Measurements from ENCODE around the gene OSBPL6. TPM values are rescaled to one million over a fixed set of nuclear protein-coding genes. Genes with fewer than 3 reads are reported as not detected.

Gene OSBPL6
- total RNA-seq, 1 experiment from 2014 or later: 4.6 TPM

- H2BK15ac ChIP-seq (ENCODE audit: low read depth, low read length): no peak overlapping the region
- no peak overlapping the region for H4K5ac ChIP-seq (ENCODE audit: insufficient read length, low read depth, low read length)
- H3K4me1 ChIP-seq (ENCODE audit: insufficient read depth, low read length): no peaks in the 10 kb centered on the region
- no peaks in the 10 kb centered on the region for H3K79me1 ChIP-seq (ENCODE audit: insufficient read depth, low read depth, low read length, poor library complexity, severe bottlenecking)
- no peak overlapping the region for H3K4me3 Mint-ChIP-seq
- no peak overlapping the region for H3K14ac ChIP-seq (ENCODE audit: insufficient read depth, low read length)
- H3K9me3 Mint-ChIP-seq: no peaks in the 10 kb centered on the region
- no peak overlapping the region for H4K8ac ChIP-seq (replicated peaks; ENCODE audit: insufficient read length, low read depth, low read length)
- H2AFZ ChIP-seq (ENCODE audit: low read length): no peak overlapping the region
- no peak overlapping the region for H2BK12ac ChIP-seq (ENCODE audit: insufficient read length, low read depth, low read length)
- no peaks in the 10 kb centered on the region for H3K36me3 Mint-ChIP-seq (ENCODE audit: insufficient read depth in 1 of 3, low read depth in 3 of 3)
- no peak overlapping the region for H2BK5ac ChIP-seq (ENCODE audit: insufficient read length, low read length)
- no peak overlapping the region for H3K9ac ChIP-seq (ENCODE audit: extremely low read depth, insufficient read length, low read length)
- TF ChIP-seq CTCF (conservative IDR thresholded peaks at IDR 0.05): no peak
- H3K27ac ChIP-seq (ENCODE audit: insufficient read length, low read depth, low read length): no peak overlapping the region
- no peak overlapping the region for H3K56ac ChIP-seq (ENCODE audit: insufficient read length, low read depth, low read length)
- H3K4me1 Mint-ChIP-seq: peaks cover 7 to 10% of the 10 kb centered on the region in 2 experiments
- no peak overlapping the region for H2AK5ac ChIP-seq (ENCODE audit: insufficient read length, low read length)
- no peak overlapping the region for H4K91ac ChIP-seq (ENCODE audit: insufficient read length, low read depth, low read length)
- H3K4ac ChIP-seq (ENCODE audit: low read depth, low read length): no peak overlapping the region
- no peak overlapping the region for H3T11ph ChIP-seq (ENCODE audit: low read length)
- no peaks in the 10 kb centered on the region for H3K9me3 ChIP-seq (ENCODE audit: control insufficient read depth, low read depth, low read length)
- no CpG with 5 or more reads among the region's 1 CpG for WGBS (ENCODE audit: extremely low coverage, insufficient read length, low lambda C conversion rate)
- no peak for DNase-seq
- no peaks in the 10 kb centered on the region for H3K23me2 ChIP-seq (ENCODE audit: insufficient read length, low read depth, low read length, poor library complexity, severe bottlenecking)
- no peak overlapping the region for H3K27ac Mint-ChIP-seq
- no peak overlapping the region for H3K4me2 ChIP-seq (ENCODE audit: insufficient read depth, insufficient read length, low read length)
- no peaks in the 10 kb centered on the region for H4K20me1 ChIP-seq (ENCODE audit: control insufficient read depth, insufficient read depth, insufficient read length)
- H3K23ac ChIP-seq (ENCODE audit: insufficient read length, low read depth, low read length): no peak overlapping the region
- H3K18ac ChIP-seq (ENCODE audit: insufficient read length, low read depth, low read length): no peak overlapping the region
- H3K27me3 ChIP-seq (ENCODE audit: insufficient read depth, low read length): no peaks in the 10 kb centered on the region
- no peak overlapping the region for H2BK120ac ChIP-seq (ENCODE audit: low read depth, low read length, poor library complexity, severe bottlenecking)
- H3K79me2 ChIP-seq (ENCODE audit: insufficient read depth, low read length): no peaks in the 10 kb centered on the region
- no peaks in the 10 kb centered on the region for H3K27me3 Mint-ChIP-seq (ENCODE audit: low read depth)
- no peak overlapping the region for H2BK20ac ChIP-seq (ENCODE audit: low read depth, low read length, poor library complexity, severe bottlenecking)
Observed at GRCh38 chr2:178380763-178381162, 186.5 kb downstream of the OSBPL6 start.

Measured in H9 (cell line).